T1000 (cell line): ENCODE results near the gene NRXN2.
"Not testable (repeated sequence)": the region's sequence is repeated elsewhere in the genome, so short reads cannot be mapped to it uniquely, and the experiment has no call there.

Experiments used
- DNase-seq: peaks from one replicate; lab custom pipeline; 2025; ENCODE audit warnings: mixed read lengths; lab: John Stamatoyannopoulos, UW

Gene NRXN2

DNA sequence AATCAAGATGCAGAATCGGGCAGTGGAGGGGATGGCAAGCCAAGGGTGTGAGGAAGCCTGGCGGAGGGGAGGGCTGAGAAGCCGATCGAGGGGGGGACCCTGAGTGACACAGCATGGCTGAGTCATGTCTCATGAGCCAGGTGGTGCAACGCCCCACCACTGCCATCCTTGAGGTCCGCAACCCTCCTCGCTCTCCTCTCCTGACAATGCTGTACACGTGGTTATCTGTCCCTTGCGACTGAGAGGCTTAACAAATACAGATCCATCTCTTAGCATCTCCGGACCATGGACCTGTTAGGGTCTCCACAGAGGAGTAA is 117.8 kb downstream of the NRXN2 start:
- DNase-seq: no peak

GRCh38 chr11:64604458-64605243 is 118.3 kb downstream of the NRXN2 start:
- DNase-seq: no peak

GRCh38 chr11:64603411-64604110 is 119.4 kb downstream of the NRXN2 start:
- DNase-seq: no peak

DNA sequence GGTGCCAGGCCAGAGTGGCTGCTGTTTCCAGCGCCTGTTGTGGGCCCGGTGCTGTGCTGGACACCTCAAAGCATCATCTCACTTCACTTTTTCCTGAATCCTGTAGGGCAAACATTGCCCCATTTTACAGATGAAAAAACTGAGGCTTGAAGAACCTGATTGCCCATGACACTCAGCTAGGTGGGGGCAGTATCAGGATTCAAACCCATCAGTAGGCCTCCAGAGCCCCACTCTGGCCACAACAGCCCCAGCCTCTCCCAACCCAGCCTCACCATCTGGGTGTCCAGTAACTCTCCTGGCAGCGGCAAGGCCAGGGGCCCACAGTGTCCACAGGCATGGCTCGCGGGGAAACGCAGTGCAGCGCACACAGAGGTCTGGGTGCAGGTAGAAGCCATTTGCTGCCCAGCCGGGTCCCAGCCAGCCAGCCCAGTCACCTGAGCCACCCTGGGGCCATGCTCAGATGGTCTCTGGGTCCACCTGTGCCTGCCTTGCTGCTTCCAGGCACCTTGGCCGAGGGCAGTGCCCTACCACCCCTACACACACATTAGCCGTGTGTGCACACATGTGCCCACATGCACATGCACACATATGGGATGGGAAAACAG is 120.4 kb downstream of the NRXN2 start:
- DNase-seq: no peak

DNA sequence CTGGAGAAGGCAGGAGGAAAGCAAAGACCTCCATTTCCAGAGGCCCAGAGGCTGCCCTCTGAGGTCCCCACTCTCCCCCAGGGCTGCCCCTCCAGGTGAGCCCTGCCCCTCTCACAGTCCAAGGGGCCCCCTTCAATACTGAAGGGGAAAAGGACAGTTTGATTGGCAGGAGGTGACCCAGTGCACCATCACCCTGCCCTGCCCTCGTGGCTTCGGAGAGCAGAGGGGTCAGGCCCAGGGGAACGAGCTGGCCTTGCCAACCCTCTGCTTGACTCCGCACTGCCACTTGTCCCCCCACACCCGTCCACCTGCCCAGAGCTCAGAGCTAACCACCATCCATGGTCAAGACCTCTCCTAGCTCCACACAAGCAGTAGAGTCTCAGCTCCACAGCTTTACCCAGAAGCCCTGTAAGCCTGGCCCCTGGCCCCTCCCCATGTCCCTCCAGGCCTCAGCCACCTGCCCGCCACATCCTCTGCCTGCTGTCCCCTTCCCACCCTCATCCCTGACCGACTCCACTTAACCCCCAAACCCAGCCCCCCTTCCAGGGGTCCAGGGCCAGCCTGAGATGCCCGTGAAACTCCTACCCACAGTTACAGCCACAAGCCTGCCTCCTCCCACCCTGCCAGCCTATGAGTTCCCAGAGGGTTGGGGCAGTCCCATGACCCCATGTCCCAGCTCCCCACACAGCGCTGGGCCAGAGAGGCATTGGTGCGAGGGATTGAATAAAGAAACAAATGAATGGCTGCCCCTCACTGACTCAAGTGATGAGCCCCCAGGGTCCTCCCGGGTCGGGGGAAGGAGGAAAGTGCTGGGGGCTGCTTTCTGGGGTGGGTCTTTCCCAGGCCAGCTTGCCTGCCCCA is 121.2 kb downstream of the NRXN2 start:
- no peak for DNase-seq

DNA sequence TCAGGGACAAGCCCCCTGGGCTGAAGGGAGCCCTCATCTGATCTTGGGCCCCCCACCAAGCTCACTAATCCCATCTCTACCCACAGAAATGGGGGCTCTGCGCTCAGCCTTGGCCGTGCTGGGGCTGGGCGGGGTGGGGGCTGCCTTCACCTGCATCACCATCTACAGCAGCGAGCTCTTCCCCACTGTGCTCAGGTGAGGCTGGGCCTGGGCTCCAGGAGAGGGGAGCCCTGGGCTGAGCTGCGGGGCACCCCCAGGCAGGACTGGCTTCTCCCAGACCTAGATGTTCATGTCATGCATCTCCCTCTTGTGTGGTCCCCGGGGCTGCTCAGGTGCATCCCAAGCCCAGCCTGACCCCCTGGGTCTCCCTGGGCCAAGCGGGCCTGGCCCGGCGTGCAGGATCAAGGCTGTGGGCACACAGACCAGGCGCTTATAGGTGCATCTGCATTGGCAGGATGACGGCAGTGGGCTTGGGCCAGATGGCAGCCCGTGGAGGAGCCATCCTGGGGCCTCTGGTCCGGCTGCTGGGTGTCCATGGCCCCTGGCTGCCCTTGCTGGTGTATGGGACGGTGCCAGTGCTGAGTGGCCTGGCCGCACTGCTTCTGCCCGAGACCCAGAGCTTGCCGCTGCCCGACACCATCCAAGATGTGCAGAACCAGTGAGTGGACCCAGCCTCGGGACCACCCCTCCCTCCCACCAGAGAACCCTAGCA is 122.6 kb downstream of the NRXN2 start:
- no peak for DNase-seq

- DNase-seq: no peak
Measured at GRCh38 chr11:64599698-64600211, 123.2 kb downstream of the NRXN2 start.

GRCh38 chr11:64598797-64599697 is 124.0 kb downstream of the NRXN2 start:
- no peak for DNase-seq

- no peak for DNase-seq
Measured at GRCh38 chr11:64598106-64598796, 124.7 kb downstream of the NRXN2 start.

- no peak for DNase-seq
Measured at GRCh38 chr11:64597671-64598101, 125.3 kb downstream of the NRXN2 start.

DNA sequence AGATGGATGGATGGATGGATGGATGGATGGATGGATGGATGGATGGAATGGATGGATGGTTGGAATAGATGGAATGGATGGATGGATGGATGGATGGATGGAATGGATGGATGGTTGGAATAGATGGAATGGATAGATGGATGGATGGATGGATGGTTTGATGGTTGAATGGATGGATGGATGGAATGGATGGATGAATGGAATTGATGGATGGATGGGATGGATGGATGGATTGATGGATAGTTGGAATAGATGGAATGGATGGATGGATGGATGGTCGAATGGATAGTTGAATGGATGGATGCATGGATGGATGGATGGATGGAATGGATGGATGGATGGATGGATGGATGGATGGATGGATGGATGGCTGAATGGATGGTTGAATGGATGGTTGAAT is 127.1 kb downstream of the NRXN2 start:
- DNase-seq: not testable (repeated sequence)

DNA sequence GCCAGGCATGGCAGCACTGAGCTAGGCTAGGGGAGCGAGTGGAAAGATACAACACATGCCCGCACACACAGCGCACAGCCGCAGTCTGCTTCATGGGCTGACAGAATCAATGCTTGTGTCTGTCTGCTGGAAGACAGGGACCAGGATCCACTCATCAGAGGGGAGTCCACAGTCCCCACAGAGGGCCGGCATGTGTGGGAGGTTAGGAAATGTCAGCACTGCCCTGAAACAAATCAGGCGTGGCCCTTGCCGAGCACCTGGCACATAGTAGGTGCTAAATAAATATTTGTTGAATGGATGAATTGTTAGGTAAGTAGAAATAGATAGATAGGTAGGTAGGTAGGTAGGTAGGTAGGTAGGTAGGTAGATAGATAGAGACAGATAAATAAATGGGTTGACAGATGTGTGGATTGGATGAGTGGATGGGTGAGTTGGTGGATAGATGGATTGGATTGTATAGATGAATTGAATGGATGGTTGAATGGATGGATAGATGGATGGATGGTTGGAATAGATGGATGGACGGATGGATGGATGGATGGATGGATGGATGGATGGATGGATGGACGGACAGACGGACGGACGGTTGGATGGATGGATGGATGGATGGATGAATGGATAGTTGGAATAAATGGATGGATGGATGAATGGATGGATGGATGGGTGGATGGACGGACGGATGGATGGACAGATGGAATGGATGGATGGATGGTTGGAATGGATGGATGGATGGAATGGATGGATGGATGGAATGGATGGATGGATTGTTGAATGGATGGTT is 128.6 kb downstream of the NRXN2 start:
- DNase-seq: no peak

GRCh38 chr11:64593156-64594105 is 129.6 kb downstream of the NRXN2 start:
- DNase-seq: no peak

GRCh38 chr11:64592656-64593055 is 130.3 kb downstream of the NRXN2 start:
- DNase-seq: no peak

DNA sequence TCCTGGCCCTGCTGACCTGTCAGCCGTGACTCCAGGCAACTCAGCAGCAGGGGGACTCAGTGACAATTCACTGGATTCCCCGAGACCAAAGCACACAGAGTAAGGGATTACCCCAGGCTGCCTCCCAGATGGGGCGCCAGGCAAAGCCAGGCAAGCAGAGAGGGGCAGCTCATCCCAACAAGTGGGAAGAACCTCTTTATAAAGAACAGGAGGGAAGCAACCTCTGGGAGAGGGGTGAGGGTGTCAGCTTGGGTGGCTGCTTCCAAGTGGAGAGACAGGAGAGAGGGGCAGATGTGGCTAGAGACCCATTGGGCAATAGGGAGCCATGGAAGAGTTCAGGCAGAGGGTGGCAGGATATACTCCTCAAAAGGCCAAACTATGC is 130.8 kb downstream of the NRXN2 start:
- DNase-seq: no peak

- DNase-seq: no peak
Measured at GRCh38 chr11:64591257-64592233, 131.5 kb downstream of the NRXN2 start.
